ENCODE results near the gene GFI1B. TPM values are rescaled to one million over a fixed set of nuclear protein-coding genes. Genes with fewer than 3 reads are reported as not detected.
"Not testable (repeated sequence)": the region's sequence is repeated elsewhere in the genome, so short reads cannot be mapped to it uniquely, and the experiment has no call there.

GFI1B gene
- total RNA-seq, 1 donor from 2014 or later, result 0.52 TPM

DNA sequence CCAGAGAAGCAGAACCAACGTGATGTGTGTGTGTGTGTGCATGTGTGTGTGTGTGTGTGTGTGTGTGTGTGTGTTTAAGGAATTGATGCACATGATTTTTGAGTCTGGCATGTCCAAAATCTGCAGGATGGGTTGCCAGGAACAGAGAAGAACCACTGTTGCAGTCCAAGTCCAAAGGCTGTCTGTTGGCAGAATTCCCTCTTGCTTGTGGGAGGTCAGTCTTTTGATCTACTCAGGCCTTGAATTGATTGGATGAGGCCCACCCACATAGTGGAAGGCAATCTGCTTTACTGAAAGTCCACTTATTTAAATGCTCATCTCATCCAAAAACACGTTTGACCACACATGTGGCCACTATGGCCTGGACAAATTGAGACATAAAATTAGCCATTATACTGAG lies 22.7 kb upstream of the GFI1B start:
- no peak overlapping the region for H3K4me3 ChIP-seq
- intact Hi-C loops (cut with DNase I), result no loop called here
- H3K27ac ChIP-seq, result no peak overlapping the region
- H3K36me3 ChIP-seq, result no peaks in the 10 kb centered on the region
- no peak for ATAC-seq
- TF ChIP-seq CTCF (IDR thresholded peaks at IDR 0.05), result no peak
- H3K9me3 ChIP-seq, result no peaks in the 10 kb centered on the region
- no peak for DNase-seq
- H3K27me3 ChIP-seq, result no peaks in the 10 kb centered on the region
- no peaks in the 10 kb centered on the region for H3K4me1 ChIP-seq

- Histone ChIP-seq H3K27ac (no peak overlapping the region), H3K4me3 (no peak overlapping the region), H3K27me3 (no peaks in the 10 kb centered on the region), H3K36me3 (no peaks in the 10 kb centered on the region), H3K9me3 (no peaks in the 10 kb centered on the region), H3K4me1 (no peaks in the 10 kb centered on the region)
- no peak for DNase-seq
- no peak for ATAC-seq
- no peak for TF ChIP-seq CTCF (IDR thresholded peaks at IDR 0.05)
- intact Hi-C loops (cut with DNase I), result no loop called here
Observed at GRCh38 chr9:132957805-132958204, 20.7 kb upstream of the GFI1B start.

GRCh38 chr9:132961002-132961401 lies 17.5 kb upstream of the GFI1B start:
- intact Hi-C loops (cut with DNase I), result no loop called here
- Histone ChIP-seq H3K36me3 (no peaks in the 10 kb centered on the region), H3K9me3 (no peaks in the 10 kb centered on the region), H3K4me1 (no peaks in the 10 kb centered on the region), H3K27ac (no peak overlapping the region), H3K4me3 (no peak overlapping the region), H3K27me3 (no peaks in the 10 kb centered on the region)
- TF ChIP-seq CTCF (IDR thresholded peaks at IDR 0.05), result no peak
- no peak for DNase-seq
- no peak for ATAC-seq

DNA sequence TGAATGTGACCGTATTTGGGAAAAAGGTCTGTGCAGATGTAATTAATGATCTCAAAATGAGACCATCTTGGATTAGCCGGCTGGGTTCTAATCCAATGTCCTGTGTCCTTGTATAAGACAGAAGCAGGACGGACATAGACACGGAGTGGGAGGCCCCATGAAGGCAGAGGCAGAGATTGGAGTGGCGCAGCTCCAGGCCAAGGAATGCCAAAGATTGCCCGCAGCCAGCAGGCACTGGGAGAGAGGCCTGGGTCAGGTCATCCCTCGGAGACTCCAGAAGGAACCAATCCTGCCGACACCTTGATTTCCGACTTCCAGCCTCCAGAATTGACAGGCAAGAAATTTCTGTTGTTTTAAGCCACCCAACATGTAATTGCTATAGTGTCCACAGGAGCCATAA lies 13.0 kb upstream of the GFI1B start:
- no peak overlapping the region for H3K27ac ChIP-seq
- no peak for TF ChIP-seq CTCF (IDR thresholded peaks at IDR 0.05)
- H3K36me3 ChIP-seq, result no peaks in the 10 kb centered on the region
- ATAC-seq, result no peak
- no peak for DNase-seq
- no peaks in the 10 kb centered on the region for H3K4me1 ChIP-seq
- intact Hi-C loops (cut with DNase I), result no loop called here
- no peaks in the 10 kb centered on the region for H3K27me3 ChIP-seq
- no peaks in the 10 kb centered on the region for H3K9me3 ChIP-seq
- no peak overlapping the region for H3K4me3 ChIP-seq

GRCh38 chr9:132967908-132968307 lies 10.6 kb upstream of the GFI1B start:
- DNase-seq; H3K4me1 ChIP-seq; H3K27ac ChIP-seq; intact Hi-C loops (cut with DNase I); H3K36me3 ChIP-seq; ATAC-seq; H3K9me3 ChIP-seq; H3K4me3 ChIP-seq; H3K27me3 ChIP-seq: not testable (repeated sequence)

GRCh38 chr9:132969783-132970182 lies 8.7 kb upstream of the GFI1B start:
- H3K36me3 ChIP-seq, result no peaks in the 10 kb centered on the region
- DNase-seq (no peak), ATAC-seq (no peak)
- no peaks in the 10 kb centered on the region for H3K9me3 ChIP-seq
- H3K27ac ChIP-seq, result no peak overlapping the region
- no peak for TF ChIP-seq CTCF (IDR thresholded peaks at IDR 0.05)
- intact Hi-C loops (cut with DNase I), result no loop called here
- peaks cover 7% of the 10 kb centered on the region for H3K4me1 ChIP-seq
- H3K4me3 ChIP-seq, result no peak overlapping the region
- H3K27me3 ChIP-seq, result peaks cover 6% of the 10 kb centered on the region
